Activated CD8-positive, alpha-beta memory T cell treated with anti-CD3 and anti-CD28 coated beads for 4 hours (primary cell): Measurements from ENCODE around the gene CBARP.
"Not testable (repeated sequence)": the region's sequence is repeated elsewhere in the genome, so short reads cannot be mapped to it uniquely, and the experiment has no call there.

Experiments used
- DNase-seq, 2 donors: peaks; one replicate each; pipeline ENCODE4 v3.0.0-alpha.2; 2020; ENCODE audit warnings: low read depth in 2 of 2

The CBARP gene

GRCh38 chr19:1211494-1212234 lies 26.1 kb downstream of the CBARP start:
- no peak for DNase-seq

GRCh38 chr19:1210227-1210538 lies 27.6 kb downstream of the CBARP start:
- DNase-seq, result no peak

- DNase-seq, result not testable (repeated sequence)
Measured at GRCh38 chr19:1208830-1209229, 29.0 kb downstream of the CBARP start.

- DNase-seq, result no peak
Measured at GRCh38 chr19:1206864-1207450, 30.8 kb downstream of the CBARP start.

DNA sequence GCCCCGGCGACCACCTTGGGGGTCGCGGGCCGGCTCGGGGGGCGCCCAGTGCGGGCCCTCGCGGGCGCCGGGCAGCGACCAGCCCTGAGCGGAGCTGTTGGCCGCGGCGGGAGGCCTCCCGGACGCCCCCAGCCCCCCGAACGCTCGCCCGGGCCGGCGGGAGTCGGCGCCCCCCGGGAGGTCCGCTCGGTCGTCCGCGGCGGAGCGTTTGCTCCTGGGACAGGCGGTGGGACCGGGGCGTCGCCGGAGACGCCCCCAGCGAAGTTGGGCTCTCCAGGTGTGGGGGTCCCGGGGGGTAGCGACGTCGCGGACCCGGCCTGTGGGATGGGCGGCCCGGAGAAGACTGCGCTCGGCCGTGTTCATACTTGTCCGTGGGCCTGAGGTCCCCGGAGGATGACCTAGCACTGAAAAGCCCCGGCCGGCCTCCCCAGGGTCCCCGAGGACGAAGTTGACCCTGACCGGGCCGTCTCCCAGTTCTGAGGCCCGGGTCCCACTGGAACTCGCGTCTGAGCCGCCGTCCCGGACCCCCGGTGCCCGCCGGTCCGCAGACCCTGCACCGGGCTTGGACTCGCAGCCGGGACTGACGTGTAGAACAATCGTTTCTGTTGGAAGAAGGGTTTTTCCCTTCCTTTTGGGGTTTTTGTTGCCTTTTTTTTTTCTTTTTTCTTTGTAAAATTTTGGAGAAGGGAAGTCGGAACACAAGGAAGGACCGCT lies 31.5 kb downstream of the CBARP start:
- DNase-seq, result no peak

- peak; percentile 98 to 99 for DNase-seq
Measured at GRCh38 chr19:1205114-1206099, 32.4 kb downstream of the CBARP start, which contains the start of gene STK11. TSS of gene STK11 (plus strand) at chr19:1205778. CDS start at chr19:1206914, 1,136 bp downstream.

GRCh38 chr19:1200614-1201013 lies 37.2 kb downstream of the CBARP start:
- not testable (repeated sequence) for DNase-seq

GRCh38 chr19:1199531-1199930 lies 38.3 kb downstream of the CBARP start:
- no peak for DNase-seq

- DNase-seq, result no peak
Measured at GRCh38 chr19:1189419-1189818, 48.4 kb downstream of the CBARP start.

DNA sequence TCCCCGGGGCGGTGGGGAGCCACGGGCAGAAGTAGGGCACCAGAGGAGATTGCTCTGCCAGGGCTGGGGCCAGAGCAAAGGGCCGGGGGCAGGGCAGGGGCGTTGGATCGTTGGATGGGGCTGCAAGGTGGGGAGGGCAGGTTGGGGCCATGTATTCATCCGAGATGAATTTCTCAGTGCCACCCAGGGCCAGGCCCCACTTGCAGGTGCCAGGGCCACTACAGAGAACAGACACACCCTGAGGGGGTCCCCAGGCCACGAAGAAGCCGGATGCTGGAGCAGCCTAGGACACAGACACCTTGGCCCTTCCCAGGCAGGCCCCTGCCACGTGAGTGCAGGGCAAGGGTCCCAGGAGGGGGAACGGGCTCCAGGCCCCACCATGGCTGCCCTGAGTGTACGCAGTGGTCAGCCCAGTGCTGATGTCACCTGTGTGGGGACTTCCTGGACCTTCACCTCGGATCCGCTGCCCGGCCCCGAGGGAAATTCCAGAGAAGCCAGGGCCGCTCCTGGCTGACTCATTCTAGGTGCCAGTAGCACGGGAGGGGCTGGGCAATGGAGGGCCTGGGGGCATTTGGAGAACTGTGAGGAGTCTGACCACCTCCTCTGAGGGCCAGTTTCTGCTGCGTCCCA lies 54.1 kb downstream of the CBARP start:
- no peak for DNase-seq

DNA sequence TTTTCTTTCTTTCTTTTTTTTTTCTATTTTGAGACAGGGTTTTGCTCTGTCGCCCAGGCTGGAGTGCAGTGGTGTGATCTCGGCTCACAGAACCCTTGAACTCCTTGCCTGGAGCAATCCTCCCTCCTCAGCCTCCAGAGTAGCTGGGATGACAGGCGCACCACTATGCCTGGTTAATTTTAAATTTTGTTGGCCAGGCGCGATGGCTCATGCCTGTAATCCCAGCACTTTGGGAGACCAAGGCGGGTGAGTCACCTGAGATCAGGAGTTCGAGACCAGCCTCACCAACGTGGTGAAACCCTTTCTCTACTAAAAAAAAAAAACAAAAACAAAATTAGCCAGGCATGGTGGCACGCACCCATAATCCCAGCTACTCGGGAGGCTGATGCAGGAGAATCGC lies 55.1 kb downstream of the CBARP start:
- no peak for DNase-seq

GRCh38 chr19:1182068-1182467 lies 55.7 kb downstream of the CBARP start:
- DNase-seq, result no peak

GRCh38 chr19:1181606-1182005 lies 56.2 kb downstream of the CBARP start:
- no peak for DNase-seq
